Measurements from ENCODE around the gene POMGNT1. TPM values are rescaled to one million over a fixed set of nuclear protein-coding genes. Genes with fewer than 3 reads are reported as not detected.

Gene POMGNT1
- total and polyA plus RNA-seq, 2 of the 13 experiments (the other 11 are each of a cell fraction or from before 2014, with no cell fraction given), result 33.9 to 46.8 TPM

- TF ChIP-seq ZHX2 (IDR thresholded peaks at IDR 0.05; ENCODE audit: low read depth), result no peak
- no peak for TF ChIP-seq ZHX2 (CRISPR knock-in tag; IDR thresholded peaks at IDR 0.05; ENCODE audit: borderline replicate concordance)
- peak; percentile 41; the same call in 1 of the 2 replicates for TF ChIP-seq ZNF691 (CRISPR knock-in tag; IDR thresholded peaks at IDR 0.05; ENCODE audit: borderline replicate concordance, low read depth)
- no peak for TF ChIP-seq ZFP62 (CRISPR knock-in tag; IDR thresholded peaks at IDR 0.05)
- TF ChIP-seq ATF1 (CRISPR knock-in tag; IDR thresholded peaks at IDR 0.05), result no peak
- 0 out of 2 replicates have a peak, but pooled peaks have one; percentile 45 for TF ChIP-seq ZBTB34 (CRISPR knock-in tag; IDR thresholded peaks at IDR 0.05)
- no peak for TF ChIP-seq RERE (CRISPR knock-in tag; IDR thresholded peaks at IDR 0.05; ENCODE audit: low read depth)
- TF ChIP-seq ETV6 (CRISPR knock-in tag; conservative IDR thresholded peaks at IDR 0.05), result no peak
- no peak for TF ChIP-seq TMF1 (CRISPR knock-in tag; IDR thresholded peaks at IDR 0.05; ENCODE audit: low read depth)
- peak; percentile 25; the same call in 1 of the 2 replicates for TF ChIP-seq ZNF580 (CRISPR knock-in tag; IDR thresholded peaks at IDR 0.05; ENCODE audit: borderline replicate concordance, low read depth)
- no peak for TF ChIP-seq ZNF256 (CRISPR knock-in tag; conservative IDR thresholded peaks at IDR 0.05)
Observed at GRCh38 chr1:46183079-46183847, 15.0 kb downstream of the POMGNT1 start (continued).

All from HepG2 (cell line).